SH-SY5Y (cell line): ENCODE results near the gene SLC16A12.

Source experiments
- GATA2 ChIP-seq: IDR thresholded peaks from 2 replicates; pipeline ENCODE4 v1.6.1; 2011; ENCODE audit warnings: mild to moderate bottlenecking, low read depth, low read length
- GATA3 ChIP-seq: IDR thresholded peaks from 2 replicates; pipeline ENCODE4 v1.6.1; 2011; ENCODE audit warnings: low read depth, mild to moderate bottlenecking, low read length, moderate library complexity

Gene SLC16A12

DNA sequence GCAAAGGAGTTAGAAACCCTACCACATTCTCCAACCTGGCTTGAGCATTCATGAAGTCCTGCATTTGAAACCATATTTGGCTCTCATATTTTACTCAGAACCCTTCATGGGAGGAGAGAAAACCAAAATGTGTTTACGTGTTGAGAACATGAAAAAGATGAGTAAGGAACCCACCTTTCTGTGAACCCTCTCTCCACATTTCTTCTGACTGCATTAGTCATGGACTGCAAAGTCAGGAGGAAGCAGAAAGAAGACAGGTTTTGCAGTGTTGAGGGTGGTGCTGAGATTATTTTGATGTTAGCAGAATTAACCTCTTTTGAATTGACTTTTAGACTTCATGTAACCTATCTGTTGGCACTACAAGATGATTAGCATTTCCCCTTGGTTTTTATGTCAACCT, 152.6 kb downstream of the SLC16A12 start:
- no peak for TF ChIP-seq GATA3
- TF ChIP-seq GATA2, result no peak
